Mesodermal cell (in vitro differentiated cells): ENCODE results near the gene ENTPD8.
"Not testable (repeated sequence)": the region's sequence is repeated elsewhere in the genome, so short reads cannot be mapped to it uniquely, and the experiment has no call there.

Source experiments
- H3K27ac ChIP-seq: 2 replicates; pipeline ENCODE4 v1.7.0; 2013; ENCODE audit warnings: mild to moderate bottlenecking, low read depth, low read length, moderate library complexity; ENCODE audit not compliant: severe bottlenecking
- H3K36me3 ChIP-seq: 2 replicates; pipeline ENCODE4 v1.7.1; 2013; ENCODE audit warnings: mild to moderate bottlenecking, low read length, moderate library complexity; ENCODE audit not compliant: control insufficient read depth, insufficient read depth
- H3K4me1 ChIP-seq: one replicate; pipeline ENCODE4 v1.7.1; 2013; ENCODE audit warnings: mild to moderate bottlenecking, low read length; ENCODE audit not compliant: insufficient read depth, control insufficient read depth, poor library complexity, severe bottlenecking
- H3K4me3 ChIP-seq: 2 replicates; pipeline ENCODE4 v1.7.0; 2013; ENCODE audit warnings: low read length, control low read depth, mild to moderate bottlenecking; ENCODE audit not compliant: insufficient read depth, poor library complexity, severe bottlenecking; ENCODE audit errors: extremely low read depth
- H3K9me3 ChIP-seq: 2 replicates; pipeline ENCODE4 v1.7.1; 2013; ENCODE audit warnings: mild to moderate bottlenecking, low read length, moderate library complexity; ENCODE audit not compliant: control insufficient read depth
- WGBS, 2 experiments: methylation state at CpG; one replicate each; pipeline ENCODE4 v1.1.5; 2013; ENCODE audit warnings: missing lambda C conversion rate in 2 of 2; ENCODE audit not compliant: insufficient coverage in 2 of 2; 5-methylcytosine and 5-hydroxymethylcytosine counted together

The ENTPD8 gene

DNA sequence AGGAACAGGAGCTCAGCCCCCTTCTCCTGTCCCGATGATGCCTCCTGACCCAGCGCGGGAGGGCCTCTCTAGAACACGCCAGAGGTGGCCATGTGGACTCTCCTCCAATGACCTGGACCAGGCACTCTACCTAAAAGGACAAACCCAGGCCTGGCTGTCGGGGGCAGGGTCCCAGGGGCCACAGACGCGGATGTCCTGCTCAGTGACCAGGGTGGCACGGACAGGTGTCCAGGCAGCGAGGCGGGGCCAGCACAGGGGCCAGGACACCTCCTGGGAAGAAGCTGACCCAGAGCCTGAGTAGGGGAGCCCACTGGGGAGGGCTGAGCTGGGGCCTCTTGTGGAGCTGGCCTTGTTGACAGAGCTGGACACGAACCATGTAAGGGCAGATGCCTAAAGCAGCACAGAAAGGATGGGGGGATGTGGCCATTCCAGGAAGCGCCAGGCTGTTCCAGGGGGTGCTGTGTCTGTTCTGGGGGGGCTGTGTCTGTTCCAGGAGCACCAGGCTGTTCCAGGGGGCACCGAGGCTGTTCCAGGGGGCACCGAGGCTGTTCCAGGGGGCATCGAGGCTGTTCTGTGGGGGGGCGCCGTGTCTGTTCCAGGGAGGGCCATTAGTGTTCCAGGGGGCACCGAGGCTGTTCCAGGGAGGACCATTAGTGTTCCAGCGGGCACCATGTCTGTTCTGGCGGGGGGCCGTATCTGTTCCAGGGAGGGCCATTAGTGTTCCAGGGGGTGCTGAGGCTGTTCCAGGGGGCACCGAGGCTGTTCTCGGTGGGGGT is 48.7 kb downstream of the ENTPD8 start:
- 95 to 96% methylated on average over 13 to 15 of the region's 23 CpGs for WGBS, 2 experiments

DNA sequence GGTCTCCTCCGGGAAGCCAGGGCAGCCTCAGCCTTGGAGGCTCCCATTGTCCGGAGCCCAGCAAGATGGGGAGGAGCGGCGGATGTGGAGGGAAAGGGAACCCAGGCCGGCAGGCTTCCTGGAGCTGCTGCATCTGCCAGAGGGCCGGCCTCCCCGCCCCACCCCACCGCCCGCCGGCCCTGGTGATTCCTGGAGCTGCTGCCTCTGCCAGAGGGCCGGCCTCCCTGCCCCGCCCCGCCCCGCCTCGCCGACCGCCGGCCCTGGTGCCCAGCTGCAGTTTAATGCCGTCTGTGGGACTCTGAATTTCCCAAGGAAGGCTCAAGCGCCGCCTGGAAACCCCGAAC is 49.8 kb downstream of the ENTPD8 start:
- peaks cover 12% of the 10 kb centered on the region for H3K4me1 ChIP-seq
- H3K36me3 ChIP-seq: peaks cover 8% of the 10 kb centered on the region
- no peaks in the 10 kb centered on the region for H3K9me3 ChIP-seq
- H3K27ac ChIP-seq: no peak overlapping the region
- WGBS, 2 experiments: 77 to 86% methylated on average over 11 to 18 of the region's 22 CpGs
- no peak overlapping the region for H3K4me3 ChIP-seq

More for the DNA sequence above, 48.7 kb downstream of the ENTPD8 start:
- Histone ChIP-seq H3K27ac (no peak overlapping the region), H3K4me3 (no peak overlapping the region), H3K36me3 (peaks cover 8% of the 10 kb centered on the region), H3K4me1 (peaks cover 8% of the 10 kb centered on the region), H3K9me3 (no peaks in the 10 kb centered on the region)

DNA sequence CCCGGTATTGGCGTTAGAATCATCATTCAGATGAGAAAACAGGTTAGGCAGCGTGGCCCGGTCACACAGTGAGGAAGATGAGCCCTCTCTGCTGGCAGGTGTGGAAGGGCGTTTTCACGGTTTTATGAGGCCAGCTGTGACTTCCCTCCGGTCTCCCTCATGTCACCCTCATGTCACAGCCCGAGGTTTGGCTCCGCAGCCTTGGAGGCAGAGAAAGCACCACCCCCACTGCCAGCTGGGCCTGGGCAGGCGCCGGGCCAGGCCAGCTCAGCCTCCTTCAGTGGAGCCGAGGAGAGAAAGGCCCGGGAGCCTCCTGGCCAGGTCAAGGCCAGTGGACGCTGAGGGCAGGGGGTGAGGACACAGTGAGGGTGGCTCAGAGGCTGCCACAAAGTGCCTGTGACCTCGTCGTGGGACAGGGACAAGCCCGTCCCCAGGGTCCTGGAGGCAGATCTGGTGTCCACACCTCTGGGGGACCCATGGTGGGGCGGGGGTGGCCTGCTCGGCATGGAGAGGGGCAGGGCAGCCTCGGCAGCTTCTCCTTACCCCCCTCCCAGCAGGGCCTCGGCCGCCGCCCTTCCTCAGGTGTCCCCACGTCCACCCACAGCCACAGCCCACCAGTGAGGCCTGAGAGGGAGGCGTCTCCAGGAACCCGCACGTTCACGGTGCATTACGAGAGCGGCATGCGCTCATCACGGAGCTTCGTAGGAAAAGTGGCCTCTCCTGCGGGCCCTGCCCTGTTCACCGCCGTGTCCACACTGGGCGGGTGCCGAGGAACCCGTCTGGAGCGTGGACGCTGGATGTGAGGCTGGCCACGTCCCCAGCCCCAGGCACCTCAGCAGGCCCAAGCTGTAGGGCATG is 50.4 kb downstream of the ENTPD8 start:
- Histone ChIP-seq H3K4me3 (no peak overlapping the region), H3K4me1 (peaks cover 11% of the 10 kb centered on the region), H3K27ac (no peak overlapping the region), H3K36me3 (peaks cover 8% of the 10 kb centered on the region), H3K9me3 (no peaks in the 10 kb centered on the region)
- 95% methylated on average over 39 of the region's 42 CpGs for WGBS, 2 experiments

DNA sequence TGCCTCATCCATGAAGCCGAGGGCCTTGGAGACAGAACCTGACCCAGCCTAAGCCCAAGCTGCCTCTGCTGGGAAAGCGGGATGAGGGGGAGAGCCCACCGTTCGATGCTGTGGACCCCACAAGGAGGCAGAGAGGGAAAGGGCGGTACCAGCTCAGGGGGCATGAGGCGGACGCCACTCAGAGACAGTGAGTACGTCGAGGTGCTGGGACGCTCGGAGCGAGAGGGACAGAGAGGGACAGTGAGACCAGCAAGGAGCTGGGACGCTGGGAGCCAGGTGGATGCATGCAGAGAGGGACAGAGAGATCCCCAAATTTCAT is 51.8 kb downstream of the ENTPD8 start:
- peaks cover 11% of the 10 kb centered on the region for H3K4me1 ChIP-seq
- no peak overlapping the region for H3K4me3 ChIP-seq
- H3K36me3 ChIP-seq: peaks cover 8% of the 10 kb centered on the region
- H3K9me3 ChIP-seq: no peaks in the 10 kb centered on the region
- WGBS, 2 experiments: 91 to 95% methylated on average over 12 of the region's 13 CpGs
- H3K27ac ChIP-seq: no peak overlapping the region

DNA sequence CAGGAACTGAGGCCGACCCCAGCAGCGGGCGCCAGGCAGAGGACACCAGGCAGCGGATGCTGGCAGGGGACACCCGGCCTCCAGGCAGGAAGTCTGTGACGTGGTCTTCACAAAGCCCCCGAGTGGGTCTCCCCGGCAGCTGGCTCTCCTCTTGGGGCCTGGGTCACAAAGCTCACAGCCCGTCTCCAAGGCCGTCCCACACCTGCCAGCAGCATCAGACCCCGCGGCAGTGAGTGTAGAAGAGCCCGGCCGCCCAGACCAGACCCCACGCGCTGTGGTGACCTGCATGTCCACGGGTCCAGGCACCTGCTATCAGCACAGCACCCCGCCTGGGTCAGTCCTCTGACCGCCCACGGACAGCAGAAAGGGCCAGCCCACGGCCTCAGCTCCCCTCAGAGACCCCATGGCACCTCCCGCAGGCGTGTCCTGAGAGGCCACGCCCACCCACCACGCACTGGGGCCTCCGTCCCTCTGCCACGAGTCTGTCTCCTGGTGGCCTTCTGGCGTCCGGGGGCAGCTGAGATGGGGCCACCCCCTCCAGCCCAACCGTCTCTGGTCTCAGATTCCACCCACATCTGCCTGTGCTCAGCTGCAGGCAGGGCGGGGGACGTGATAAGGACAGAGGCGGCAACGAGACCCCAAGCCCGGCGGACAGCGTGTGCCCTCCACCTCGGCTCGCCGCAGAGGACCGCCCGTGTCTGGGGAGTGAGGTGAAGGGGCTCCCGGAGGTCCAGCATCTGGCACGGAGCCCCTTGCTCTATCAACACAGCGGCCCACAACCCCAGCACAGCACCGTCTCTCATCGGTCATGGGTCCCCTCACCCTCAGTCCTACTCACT is 52.3 kb downstream of the ENTPD8 start:
- no peak overlapping the region for H3K27ac ChIP-seq

DNA sequence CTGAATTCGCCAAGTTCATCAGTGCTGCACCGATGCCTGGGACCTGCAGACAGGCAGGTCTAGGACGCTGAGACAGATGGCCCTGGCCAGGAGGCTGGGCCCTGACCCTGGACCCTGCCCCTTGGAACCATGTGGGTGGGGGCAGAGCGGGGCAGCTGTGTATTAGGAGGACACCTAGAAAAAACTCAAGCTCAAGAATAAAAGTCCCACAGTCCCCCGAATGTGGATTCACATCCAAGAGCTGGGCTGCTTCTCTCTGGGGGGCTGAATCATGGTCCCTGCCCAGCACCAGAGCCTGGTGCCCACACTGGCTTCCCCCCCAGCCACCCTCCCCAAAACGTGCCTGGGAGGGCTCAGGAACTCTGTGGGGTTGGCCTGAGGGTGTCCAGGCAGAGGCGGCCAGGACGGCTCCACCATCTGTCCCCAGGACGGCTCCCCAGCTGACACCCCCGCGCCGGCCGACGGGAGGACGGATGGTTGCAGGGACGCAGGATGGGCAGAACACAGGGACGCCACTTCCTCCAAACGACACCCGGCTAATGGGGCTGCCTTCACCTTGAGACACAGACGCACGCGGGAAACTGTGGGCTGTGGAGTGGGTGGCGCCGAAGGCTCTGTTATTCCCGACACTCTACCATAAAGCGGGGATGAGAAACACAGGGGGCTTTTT is 53.1 kb downstream of the ENTPD8 start:
- no peaks in the 10 kb centered on the region for H3K9me3 ChIP-seq
- WGBS, 2 experiments: 91 to 93% methylated on average over 25 to 26 of the region's 26 CpGs
- H3K4me3 ChIP-seq: no peak overlapping the region
- peaks cover 8% of the 10 kb centered on the region for H3K36me3 ChIP-seq
- H3K27ac ChIP-seq: no peak overlapping the region
- H3K4me1 ChIP-seq: peaks cover 11% of the 10 kb centered on the region

More for the DNA sequence above, 52.3 kb downstream of the ENTPD8 start:
- 89 to 90% methylated on average over 35 to 45 of the region's 47 CpGs for WGBS, 2 experiments
- H3K9me3 ChIP-seq: no peaks in the 10 kb centered on the region
- H3K4me3 ChIP-seq: no peak overlapping the region
- peaks cover 8% of the 10 kb centered on the region for H3K36me3 ChIP-seq
- peaks cover 11% of the 10 kb centered on the region for H3K4me1 ChIP-seq

DNA sequence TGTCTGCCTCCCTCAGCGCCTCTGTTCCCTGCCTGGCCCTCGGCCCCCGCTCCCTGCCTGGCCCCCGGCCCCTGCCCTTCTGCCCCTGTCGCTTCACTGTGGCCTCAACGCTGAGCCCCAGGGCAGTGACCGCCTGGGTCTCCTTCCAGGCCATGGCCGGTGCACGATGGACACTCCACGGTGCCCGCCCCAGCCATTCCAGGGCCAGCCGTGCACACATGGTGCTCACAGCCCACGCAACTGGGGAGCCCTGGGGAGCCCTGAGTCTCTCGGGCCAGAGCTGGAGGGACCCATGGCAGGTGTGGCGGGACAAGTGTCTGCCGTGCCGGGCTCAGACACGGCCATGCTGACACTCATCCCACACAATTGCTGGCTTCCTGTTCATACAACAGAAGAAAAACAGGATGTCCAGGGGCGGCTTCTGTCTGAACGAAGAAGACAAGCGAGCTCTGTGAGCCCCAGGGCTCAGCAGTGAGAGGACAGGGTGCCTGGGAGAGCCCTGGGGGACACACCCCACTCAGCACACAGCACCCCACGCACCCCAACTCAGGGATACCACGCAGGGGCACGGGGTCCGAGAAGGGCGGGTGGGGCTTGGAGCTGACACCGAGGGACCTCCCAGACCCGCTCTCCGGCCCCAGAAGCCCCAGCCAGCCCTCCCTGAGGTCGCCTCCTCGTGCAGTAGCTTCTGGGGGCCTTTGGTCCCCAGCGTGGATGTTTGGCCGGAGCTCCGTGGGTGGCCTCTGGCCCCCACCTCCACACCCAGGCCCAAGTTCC is 53.9 kb downstream of the ENTPD8 start:
- Histone ChIP-seq H3K27ac (peak overlapping the region; percentile 36), H3K36me3 (peaks cover 5% of the 10 kb centered on the region), H3K9me3 (no peaks in the 10 kb centered on the region), H3K4me3 (no peak overlapping the region), H3K4me1 (peaks cover 11% of the 10 kb centered on the region)
- 88 to 95% methylated on average over 27 to 31 of the region's 34 CpGs for WGBS, 2 experiments

DNA sequence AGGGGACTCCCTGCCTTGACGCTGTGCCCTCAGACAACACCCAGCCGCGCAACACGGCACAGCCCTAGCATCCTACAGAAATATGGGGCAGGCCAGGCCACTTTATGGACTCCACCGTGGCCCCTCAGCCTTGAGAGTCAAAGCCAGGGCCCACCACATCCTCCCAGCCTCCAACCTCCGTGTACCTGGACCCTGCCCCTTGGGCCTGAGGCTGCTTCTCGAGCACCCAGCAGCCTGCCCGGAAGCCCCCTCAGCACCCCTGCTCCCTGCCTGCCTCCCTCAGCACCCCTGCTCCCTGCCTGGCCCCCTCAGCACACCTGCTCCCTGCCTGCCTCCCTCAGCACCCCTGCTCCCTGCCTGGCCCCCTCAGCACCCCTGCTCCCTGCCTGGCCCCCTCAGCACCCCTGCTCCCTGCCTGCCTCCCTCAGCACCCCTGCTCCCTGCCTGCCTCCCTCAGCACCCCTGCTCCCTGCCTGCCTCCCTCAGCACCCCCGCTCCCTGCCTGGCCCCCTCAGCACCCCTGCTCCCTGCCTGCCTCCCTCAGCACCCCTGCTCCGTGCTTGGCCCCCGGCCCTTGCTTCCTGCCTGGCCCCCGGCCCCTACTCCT is 54.5 kb downstream of the ENTPD8 start:
- not testable (repeated sequence) for H3K36me3 ChIP-seq, H3K4me3 ChIP-seq, H3K9me3 ChIP-seq, H3K27ac ChIP-seq
- peaks cover 11% of the 10 kb centered on the region for H3K4me1 ChIP-seq
- 82 to 87% methylated on average over 12 of the region's 12 CpGs for WGBS, 2 experiments

DNA sequence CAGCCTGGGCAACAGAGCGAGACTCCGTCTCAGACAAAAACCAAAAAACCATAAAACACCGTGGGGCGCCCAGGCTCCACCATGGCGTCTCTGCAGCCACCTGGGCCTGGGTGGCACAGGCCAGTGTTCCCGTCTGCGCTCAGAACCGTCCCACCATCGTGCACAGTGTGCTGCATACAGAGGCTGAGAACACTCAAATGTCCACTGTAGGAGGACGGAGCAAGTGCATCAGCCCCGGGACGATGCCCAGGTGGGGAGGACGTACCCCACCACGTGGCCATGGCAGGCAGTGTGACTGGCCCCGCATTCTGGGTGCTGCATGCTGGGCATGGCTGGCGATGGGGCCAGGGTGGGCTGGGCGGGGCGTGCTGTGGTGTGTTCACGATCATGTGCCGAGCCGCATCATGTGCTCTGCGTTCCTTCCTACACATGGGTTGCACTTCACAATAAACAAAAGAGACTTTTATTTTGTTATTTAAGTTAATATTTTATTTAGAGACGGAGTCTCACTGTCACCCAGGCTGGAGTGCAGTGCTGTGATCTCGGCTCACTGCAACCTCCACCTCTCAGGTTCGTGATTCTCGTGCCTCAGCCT is 56.0 kb downstream of the ENTPD8 start:
- WGBS, 2 experiments: 92 to 95% methylated on average over 18 to 24 of the region's 26 CpGs
- Histone ChIP-seq H3K4me1 (peaks cover 11% of the 10 kb centered on the region), H3K27ac (no peak overlapping the region), H3K4me3 (no peak overlapping the region), H3K9me3 (no peaks in the 10 kb centered on the region), H3K36me3 (no peaks in the 10 kb centered on the region)
